Memory B cell (primary cell): ENCODE results near the gene EXOSC5.
A peak's percentile ranks its signal among the peaks of the same experiment; 100 is the strongest.
"Not testable (repeated sequence)": the region's sequence is repeated elsewhere in the genome, so short reads cannot be mapped to it uniquely, and the experiment has no call there.

Source experiments
- ATAC-seq: fragments of 150-1000 bp; cut with Tn5 transposase; 2 replicates; pipeline ENCODE4 v1.10.0; 2021; ENCODE audit warnings: low read depth, mild to moderate bottlenecking, moderate library complexity
- DNase-seq, 2 donors: peaks; one replicate each; pipeline ENCODE4 v3.0.0; 2022; ENCODE audit warnings: low spot score in 2 of 2
- H3K27ac Mint-ChIP-seq: one replicate; pipeline ENCODE4 v1.8.0; 2022; ENCODE audit warnings: mild to moderate bottlenecking, moderate library complexity, mixed read lengths
- H3K27me3 Mint-ChIP-seq: one replicate; pipeline ENCODE4 v1.8.0; 2022; ENCODE audit warnings: mixed read lengths
- H3K36me3 Mint-ChIP-seq: one replicate; pipeline ENCODE4 v1.8.0; 2022; ENCODE audit warnings: mild to moderate bottlenecking, mixed read lengths
- H3K4me1 Mint-ChIP-seq: one replicate; pipeline ENCODE4 v1.8.0; 2022; ENCODE audit warnings: mixed read lengths
- H3K4me3 Mint-ChIP-seq: one replicate; pipeline ENCODE4 v1.8.0; 2022; ENCODE audit warnings: mild to moderate bottlenecking, moderate library complexity, mixed read lengths
- H3K9me3 Mint-ChIP-seq: one replicate; pipeline ENCODE4 v1.8.0; 2022; ENCODE audit warnings: mixed read lengths

The EXOSC5 gene

DNA sequence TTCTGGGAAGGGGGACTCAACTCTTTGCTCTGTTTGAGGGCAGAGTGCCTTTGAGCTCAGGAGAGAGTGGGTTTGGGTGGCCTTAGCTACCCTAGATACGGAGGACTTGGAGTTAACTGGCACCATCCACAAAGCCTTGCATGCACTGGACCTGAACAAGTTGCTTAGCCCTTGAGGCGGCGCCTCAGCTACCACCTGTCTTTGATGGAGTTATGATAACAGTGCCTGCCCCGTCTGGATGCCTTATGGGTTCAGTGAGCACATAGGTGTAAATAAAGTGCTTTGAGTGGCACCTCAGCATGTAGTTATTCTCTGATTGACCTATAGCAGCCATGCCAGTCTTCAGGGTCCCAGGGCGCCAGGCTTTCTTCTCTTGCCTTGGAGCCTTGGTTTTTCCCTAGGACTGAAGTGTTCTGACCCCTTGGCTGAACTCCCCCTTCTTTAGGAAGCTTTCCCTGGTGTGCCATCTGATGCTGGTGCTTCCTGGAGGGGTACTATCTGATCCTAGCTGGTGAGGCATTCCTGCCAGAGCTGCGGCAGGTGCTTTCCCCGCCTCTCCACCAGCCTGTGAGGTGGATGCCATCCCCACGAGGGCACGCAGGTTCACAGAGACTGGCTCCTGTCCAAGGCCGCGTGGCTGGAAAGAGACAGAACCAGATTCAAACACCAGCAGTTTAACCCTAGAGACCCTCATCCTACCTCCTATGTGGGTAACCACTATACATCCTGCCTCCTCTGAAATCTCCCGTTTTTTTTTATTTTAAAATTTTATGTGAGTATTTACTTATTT is 6.2 kb upstream of the EXOSC5 start:
- no peak overlapping the region for H3K4me3 Mint-ChIP-seq
- no peaks in the 10 kb centered on the region for H3K9me3 Mint-ChIP-seq
- ATAC-seq (no peak), DNase-seq (no peak)
- H3K27ac Mint-ChIP-seq, result no peak overlapping the region
- peaks cover 7% of the 10 kb centered on the region for H3K36me3 Mint-ChIP-seq
- peaks cover 16% of the 10 kb centered on the region for H3K4me1 Mint-ChIP-seq
- H3K27me3 Mint-ChIP-seq, result no peaks in the 10 kb centered on the region

DNA sequence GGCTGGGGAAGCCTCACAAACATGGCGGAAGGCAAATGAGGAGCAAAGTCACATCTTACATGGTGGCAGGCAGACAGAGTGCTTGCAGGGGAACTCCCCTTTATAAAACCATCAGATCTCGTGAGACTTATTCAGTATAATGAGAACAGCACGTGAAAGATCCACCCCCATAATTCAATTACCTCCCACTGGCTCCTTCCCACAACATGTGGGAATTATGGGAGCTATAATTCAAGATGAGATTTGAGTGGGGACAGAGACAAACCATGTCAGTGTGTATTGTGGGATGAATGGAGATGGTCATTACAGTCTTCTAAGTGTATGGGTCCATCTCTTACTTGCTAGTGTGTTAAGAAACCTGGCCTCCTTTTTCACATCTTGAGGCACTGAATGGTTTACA is 4.9 kb upstream of the EXOSC5 start:
- peaks cover 25% of the 10 kb centered on the region for H3K4me1 Mint-ChIP-seq
- no peak for ATAC-seq
- H3K9me3 Mint-ChIP-seq, result no peaks in the 10 kb centered on the region
- no peak overlapping the region for H3K27ac Mint-ChIP-seq
- peaks cover 7% of the 10 kb centered on the region for H3K36me3 Mint-ChIP-seq
- H3K27me3 Mint-ChIP-seq, result no peaks in the 10 kb centered on the region
- no peak overlapping the region for H3K4me3 Mint-ChIP-seq
- DNase-seq, result no peak

DNA sequence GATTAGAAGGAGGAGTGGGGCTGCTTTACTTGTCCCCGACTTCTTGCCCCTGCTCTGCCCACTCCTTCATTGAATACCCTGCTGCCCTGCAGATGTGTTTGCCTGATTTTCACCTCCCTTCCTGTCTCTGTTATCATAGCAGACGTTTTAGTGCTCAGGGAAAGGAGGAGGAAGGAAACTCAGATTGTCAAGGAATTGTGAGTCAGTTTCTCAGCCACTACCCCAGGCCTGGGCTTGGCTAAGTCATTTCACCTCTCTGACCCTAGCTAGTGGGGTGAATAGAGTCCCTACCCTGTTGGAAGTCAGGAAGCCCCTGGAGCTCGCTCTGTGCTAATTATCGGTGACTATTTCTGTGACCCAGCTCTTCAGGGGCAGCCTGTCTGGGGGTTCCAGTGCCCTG is 4.3 kb upstream of the EXOSC5 start:
- no peaks in the 10 kb centered on the region for H3K27me3 Mint-ChIP-seq
- peaks cover 7% of the 10 kb centered on the region for H3K36me3 Mint-ChIP-seq
- no peaks in the 10 kb centered on the region for H3K9me3 Mint-ChIP-seq
- ATAC-seq (no peak), DNase-seq (no peak)
- H3K27ac Mint-ChIP-seq, result no peak overlapping the region
- no peak overlapping the region for H3K4me3 Mint-ChIP-seq
- peaks cover 25% of the 10 kb centered on the region for H3K4me1 Mint-ChIP-seq

DNA sequence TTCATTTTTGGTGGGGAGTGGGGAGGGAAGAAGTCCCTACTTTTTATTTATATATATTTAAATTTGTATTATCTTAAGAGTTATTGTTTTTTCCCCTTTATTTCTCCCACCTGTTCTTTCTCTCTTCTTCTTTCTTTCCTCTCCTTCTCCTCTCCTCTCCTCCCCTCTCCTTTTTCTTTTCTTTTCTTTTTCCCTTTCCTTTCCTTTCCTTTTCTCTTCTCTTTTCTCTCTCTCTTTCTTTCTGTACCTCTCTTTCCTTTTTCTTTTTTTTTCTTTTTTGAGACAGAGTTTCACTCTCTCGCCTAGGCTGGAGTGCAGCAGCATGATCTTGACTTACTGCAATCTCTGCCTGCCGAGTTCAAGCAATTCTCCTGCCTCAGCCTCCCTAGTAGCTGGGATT is 2.4 kb upstream of the EXOSC5 start:
- Mint-ChIP-seq H3K9me3 (no peaks in the 10 kb centered on the region), H3K27ac (no peak overlapping the region), H3K27me3 (no peaks in the 10 kb centered on the region), H3K36me3 (peaks cover 7% of the 10 kb centered on the region), H3K4me1 (peaks cover 31% of the 10 kb centered on the region), H3K4me3 (peak overlapping the region; percentile 19)
- DNase-seq, result no peak
- ATAC-seq, result no peak

GRCh38 chr19:41399091-41399490 is 1.9 kb upstream of the EXOSC5 start:
- Mint-ChIP-seq H3K9me3 (no peaks in the 10 kb centered on the region), H3K36me3 (peaks cover 7% of the 10 kb centered on the region), H3K4me1 (peaks cover 31% of the 10 kb centered on the region), H3K27me3 (no peaks in the 10 kb centered on the region), H3K27ac (peak overlapping the region; percentile 100), H3K4me3 (peak overlapping the region; percentile 99)
- no peak for ATAC-seq
- no peak for DNase-seq

- peak overlapping the region; percentile 99 for H3K4me3 Mint-ChIP-seq
Observed at GRCh38 chr19:41398598-41398997, 1.4 kb upstream of the EXOSC5 start.

DNA sequence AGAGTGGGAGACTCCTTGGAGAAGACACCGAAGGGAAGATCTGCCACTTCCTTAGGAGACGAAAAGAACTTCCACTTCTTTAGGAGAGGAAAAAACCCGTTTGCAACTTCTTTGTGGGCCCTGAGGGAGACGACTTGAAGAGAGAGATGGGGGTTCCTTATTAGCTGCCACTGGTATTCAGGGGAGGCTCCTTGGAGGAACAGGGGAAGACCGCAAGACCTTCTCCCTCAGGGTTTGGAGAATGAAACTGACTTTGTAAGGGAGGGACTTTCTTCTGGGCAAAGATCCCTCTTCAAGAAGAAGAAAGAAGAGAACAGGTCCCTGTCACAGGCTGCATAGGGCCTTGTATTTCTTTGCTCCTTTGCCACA is 875 bp upstream of the EXOSC5 start:
- H3K4me1 Mint-ChIP-seq, result peaks cover 31% of the 10 kb centered on the region
- no peaks in the 10 kb centered on the region for H3K9me3 Mint-ChIP-seq
- no peaks in the 10 kb centered on the region for H3K27me3 Mint-ChIP-seq
- H3K36me3 Mint-ChIP-seq, result peaks cover 9% of the 10 kb centered on the region
- peak overlapping the region; percentile 100 for H3K27ac Mint-ChIP-seq
- H3K4me3 Mint-ChIP-seq, result peak overlapping the region; percentile 99
- ATAC-seq (no peak), DNase-seq (no peak)

More at GRCh38 chr19:41398598-41398997, 1.4 kb upstream of the EXOSC5 start:
- DNase-seq (no peak), ATAC-seq (no peak)
- H3K36me3 Mint-ChIP-seq, result peaks cover 9% of the 10 kb centered on the region
- H3K9me3 Mint-ChIP-seq, result no peaks in the 10 kb centered on the region
- peak overlapping the region; percentile 100 for H3K27ac Mint-ChIP-seq
- H3K27me3 Mint-ChIP-seq, result no peaks in the 10 kb centered on the region
- peaks cover 31% of the 10 kb centered on the region for H3K4me1 Mint-ChIP-seq

- no peak for ATAC-seq
- Mint-ChIP-seq H3K4me1 (peaks cover 27% of the 10 kb centered on the region), H3K27me3 (no peaks in the 10 kb centered on the region), H3K27ac (no peak overlapping the region), H3K9me3 (no peaks in the 10 kb centered on the region), H3K4me3 (peak overlapping the region; percentile 80), H3K36me3 (peaks cover 16% of the 10 kb centered on the region)
- no peak for DNase-seq
Observed at GRCh38 chr19:41395355-41395754, 1.8 kb downstream of the EXOSC5 start.

DNA sequence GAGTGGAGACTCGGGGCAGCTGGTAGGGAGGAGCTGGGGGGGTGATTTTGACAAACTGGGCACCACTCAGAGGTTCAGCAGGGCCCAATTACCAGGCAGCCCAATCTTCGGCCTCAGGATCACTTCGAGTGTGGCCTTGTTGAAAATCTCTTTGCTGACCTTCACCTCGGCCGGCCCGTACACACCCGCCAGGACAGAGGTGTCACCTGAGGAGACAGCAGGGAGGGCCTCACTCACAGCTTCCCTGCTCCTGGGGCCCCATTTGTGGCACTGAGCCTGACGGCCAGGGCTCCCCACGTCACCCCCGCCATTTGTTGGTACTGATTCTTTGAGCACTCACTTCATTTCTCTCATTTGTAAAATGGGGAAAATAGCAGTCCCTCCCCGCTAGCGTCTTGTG is 4.4 kb downstream of the EXOSC5 start:
- DNase-seq (no peak), ATAC-seq (no peak)
- Mint-ChIP-seq H3K9me3 (no peaks in the 10 kb centered on the region), H3K36me3 (peaks cover 20% of the 10 kb centered on the region), H3K27me3 (no peaks in the 10 kb centered on the region), H3K27ac (no peak overlapping the region), H3K4me1 (peaks cover 14% of the 10 kb centered on the region), H3K4me3 (no peak overlapping the region)

GRCh38 chr19:41391618-41392017 is 5.5 kb downstream of the EXOSC5 start:
- Mint-ChIP-seq H3K36me3 (peaks cover 20% of the 10 kb centered on the region), H3K4me1 (peaks cover 10% of the 10 kb centered on the region), H3K4me3 (no peak overlapping the region), H3K27ac (no peak overlapping the region), H3K9me3 (no peaks in the 10 kb centered on the region), H3K27me3 (no peaks in the 10 kb centered on the region)
- DNase-seq, result no peak
- no peak for ATAC-seq

- Mint-ChIP-seq H3K4me3 (no peak overlapping the region), H3K36me3 (peaks cover 15% of the 10 kb centered on the region), H3K27ac (no peak overlapping the region), H3K4me1 (no peaks in the 10 kb centered on the region), H3K27me3 (no peaks in the 10 kb centered on the region), H3K9me3 (no peaks in the 10 kb centered on the region)
- ATAC-seq (no peak), DNase-seq (no peak)
Observed at GRCh38 chr19:41386442-41386841, 10.7 kb downstream of the EXOSC5 start.

DNA sequence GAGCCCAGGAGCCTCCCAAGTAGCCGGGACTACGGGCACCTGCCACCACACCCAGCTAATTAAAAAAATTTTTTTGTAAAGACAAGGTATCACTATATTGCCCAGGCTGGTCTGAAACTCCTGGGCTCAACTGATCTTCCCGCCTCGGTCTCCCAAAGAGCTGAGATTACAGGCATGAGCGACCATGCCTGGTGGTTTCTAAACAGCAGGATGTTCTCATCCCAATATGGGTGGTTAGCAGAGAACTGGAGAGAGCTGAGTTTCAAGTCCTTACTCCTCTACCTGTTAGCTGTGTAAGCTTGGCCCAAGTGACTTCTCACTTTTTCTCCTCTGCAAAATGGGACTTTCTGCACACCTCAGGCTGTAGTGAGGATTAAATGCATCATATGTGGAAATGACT is 12.8 kb downstream of the EXOSC5 start:
- DNase-seq, result no peak
- no peaks in the 10 kb centered on the region for H3K4me1 Mint-ChIP-seq
- H3K9me3 Mint-ChIP-seq, result no peaks in the 10 kb centered on the region
- H3K27ac Mint-ChIP-seq, result no peak overlapping the region
- H3K36me3 Mint-ChIP-seq, result peaks cover 10% of the 10 kb centered on the region
- no peak overlapping the region for H3K4me3 Mint-ChIP-seq
- H3K27me3 Mint-ChIP-seq, result no peaks in the 10 kb centered on the region
- ATAC-seq, result no peak

- H3K4me1 Mint-ChIP-seq, result peaks cover 12% of the 10 kb centered on the region
- H3K27ac Mint-ChIP-seq, H3K36me3 Mint-ChIP-seq, DNase-seq, ATAC-seq, H3K27me3 Mint-ChIP-seq, H3K9me3 Mint-ChIP-seq, H3K4me3 Mint-ChIP-seq: not testable (repeated sequence)
Observed at GRCh38 chr19:41381536-41381935, 15.6 kb downstream of the EXOSC5 start.

DNA sequence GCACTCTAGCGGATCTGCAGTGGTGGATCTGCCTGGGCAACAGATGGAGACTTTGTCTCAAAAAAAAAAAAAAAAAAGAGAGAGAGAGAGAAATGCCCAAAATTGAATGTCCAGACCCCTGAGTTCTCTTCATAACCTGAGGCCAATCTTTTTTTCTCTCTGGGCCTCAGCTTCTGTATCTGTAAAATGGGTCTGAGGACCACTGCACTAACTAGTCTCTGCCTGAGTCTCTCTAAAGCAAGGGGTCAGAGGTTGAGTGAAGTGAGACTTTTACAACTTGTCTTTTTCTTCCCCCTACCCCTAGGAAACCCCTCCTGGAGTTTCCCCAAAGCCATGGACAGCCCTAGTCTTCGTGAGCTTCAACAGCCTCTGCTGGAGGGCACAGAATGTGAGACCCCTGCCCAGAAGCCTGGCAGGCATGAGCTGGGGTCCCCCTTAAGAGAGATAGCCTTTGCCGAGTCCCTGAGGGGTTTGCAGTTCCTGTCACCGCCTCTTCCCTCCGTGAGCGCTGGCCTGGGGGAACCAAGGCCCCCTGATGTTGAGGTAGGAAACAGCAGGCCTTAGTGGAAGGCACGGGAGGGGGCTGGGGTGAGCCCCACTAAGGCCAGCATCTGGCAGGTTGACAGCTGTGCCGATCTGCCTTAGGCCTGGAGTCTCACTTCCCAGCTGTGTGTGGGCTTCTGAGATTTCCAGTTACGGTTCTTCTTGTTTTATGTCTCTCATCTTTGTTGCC is 19.0 kb downstream of the EXOSC5 start:
- H3K4me1 Mint-ChIP-seq, result peaks cover 17% of the 10 kb centered on the region
- H3K27me3 Mint-ChIP-seq, result peaks cover 2% of the 10 kb centered on the region
- ATAC-seq (peak; percentile 88), DNase-seq (no peak)
- H3K27ac Mint-ChIP-seq, result no peak overlapping the region
- H3K36me3 Mint-ChIP-seq, result peaks cover 6% of the 10 kb centered on the region
- H3K4me3 Mint-ChIP-seq, result no peak overlapping the region
- H3K9me3 Mint-ChIP-seq, result no peaks in the 10 kb centered on the region

DNA sequence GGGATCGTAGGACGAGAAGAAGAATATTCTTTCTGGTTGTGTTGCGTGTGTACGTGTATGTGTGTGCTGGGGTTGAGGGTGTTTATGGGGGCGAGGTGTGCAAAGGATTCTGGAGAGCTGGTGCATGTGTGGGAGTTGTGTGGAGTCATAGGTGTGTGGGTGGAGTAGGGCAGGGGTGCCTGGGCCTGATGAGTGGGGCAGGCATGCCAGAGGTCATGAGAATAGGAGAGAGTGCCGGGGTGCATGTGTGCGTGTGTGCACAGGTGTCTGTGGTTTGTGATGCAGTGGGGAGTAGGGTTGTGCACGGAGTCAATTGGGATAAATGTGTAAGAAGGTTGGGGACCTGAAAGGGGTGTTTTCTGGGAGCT is 20.2 kb downstream of the EXOSC5 start:
- H3K36me3 Mint-ChIP-seq, result peaks cover 1% of the 10 kb centered on the region
- peaks cover 17% of the 10 kb centered on the region for H3K4me1 Mint-ChIP-seq
- no peaks in the 10 kb centered on the region for H3K9me3 Mint-ChIP-seq
- H3K27ac Mint-ChIP-seq, result no peak overlapping the region
- H3K27me3 Mint-ChIP-seq, result peaks cover 2% of the 10 kb centered on the region
- no peak for ATAC-seq
- H3K4me3 Mint-ChIP-seq, result peak overlapping the region; percentile 69
- DNase-seq, result no peak
